ENCODE measurements around the gene FOXL2.
"Not testable (repeated sequence)": the region's sequence is repeated elsewhere in the genome, so short reads cannot be mapped to it uniquely, and the experiment has no call there.

FOXL2 gene

GRCh38 chr3:138923531-138923994 lies 23.4 kb downstream of the FOXL2 start:
- no peaks in the 10 kb centered on the region for H3K4me1 ChIP-seq
- H3K4me3 ChIP-seq (ENCODE audit: low read depth, low read length), result no peak overlapping the region
- peak; percentile 98 for TF ChIP-seq CTCF (IDR thresholded peaks at IDR 0.05; ENCODE audit: low read depth, low read length)
- no peaks in the 10 kb centered on the region for H3K36me3 ChIP-seq
- DNase-seq, result peak; percentile 80
- H3K9me3 ChIP-seq, result no peaks in the 10 kb centered on the region
- H3K27me3 ChIP-seq, result peaks cover 5% of the 10 kb centered on the region

GRCh38 chr3:138922400-138922799 lies 24.5 kb downstream of the FOXL2 start:
- H3K27me3 ChIP-seq, DNase-seq: not testable (repeated sequence)

GRCh38 chr3:138921316-138922292 lies 25.3 kb downstream of the FOXL2 start:
- TF ChIP-seq CTCF (IDR thresholded peaks at IDR 0.05; ENCODE audit: low read depth, low read length), result no peak
- DNase-seq, result no peak

More at GRCh38 chr3:138922400-138922799, 24.5 kb downstream of the FOXL2 start:
- H3K9me3 ChIP-seq; H3K4me1 ChIP-seq; H3K4me3 ChIP-seq (ENCODE audit: low read depth, low read length); H3K36me3 ChIP-seq: not testable (repeated sequence)

GRCh38 chr3:138919325-138919724 lies 27.6 kb downstream of the FOXL2 start:
- Histone ChIP-seq H3K27me3 (no peaks in the 10 kb centered on the region; the same call in 1 of the 2 replicates), H3K4me3 (ENCODE audit: low read depth, low read length) (no peak overlapping the region), H3K4me1 (no peaks in the 10 kb centered on the region), H3K36me3 (no peaks in the 10 kb centered on the region), H3K9me3 (no peaks in the 10 kb centered on the region)
- no peak for TF ChIP-seq CTCF (IDR thresholded peaks at IDR 0.05; ENCODE audit: low read depth, low read length)
- DNase-seq, result no peak

More at GRCh38 chr3:138921316-138922292, 25.3 kb downstream of the FOXL2 start:
- H3K36me3 ChIP-seq, result no peaks in the 10 kb centered on the region
- no peak overlapping the region for H3K4me3 ChIP-seq (ENCODE audit: low read depth, low read length)
- H3K27me3 ChIP-seq, result no peaks in the 10 kb centered on the region; the same call in 1 of the 2 replicates
- no peaks in the 10 kb centered on the region for H3K9me3 ChIP-seq
- no peaks in the 10 kb centered on the region for H3K4me1 ChIP-seq

GRCh38 chr3:138916824-138917223 lies 30.1 kb downstream of the FOXL2 start:
- H3K36me3 ChIP-seq, result no peaks in the 10 kb centered on the region
- no peaks in the 10 kb centered on the region for H3K27me3 ChIP-seq
- H3K4me1 ChIP-seq, result no peaks in the 10 kb centered on the region
- no peak for DNase-seq
- TF ChIP-seq CTCF (IDR thresholded peaks at IDR 0.05; ENCODE audit: low read depth, low read length), result no peak
- no peaks in the 10 kb centered on the region for H3K9me3 ChIP-seq
- H3K4me3 ChIP-seq (ENCODE audit: low read depth, low read length), result no peak overlapping the region

GRCh38 chr3:138915503-138916498 lies 31.1 kb downstream of the FOXL2 start:
- TF ChIP-seq CTCF (IDR thresholded peaks at IDR 0.05; ENCODE audit: low read depth, low read length), result peak; percentile 71
- no peaks in the 10 kb centered on the region for H3K9me3 ChIP-seq
- no peaks in the 10 kb centered on the region for H3K4me1 ChIP-seq
- H3K27me3 ChIP-seq, result no peaks in the 10 kb centered on the region
- H3K36me3 ChIP-seq, result no peaks in the 10 kb centered on the region
- peak; percentile 97 for DNase-seq
- peak overlapping the region; percentile 82 for H3K4me3 ChIP-seq (ENCODE audit: low read depth, low read length)
